Endothelial cell of umbilical vein (primary cell): ENCODE data around the gene FBN2. TPM values are rescaled to one million over a fixed set of nuclear protein-coding genes. Genes with fewer than 3 reads are reported as not detected.

Experiments
- BruUV-seq: library from RNA; stranded (reverse); fragments of 400-500 nt; replicated peaks from 2 replicates; lab custom pipeline; 2021; lab: Mats Ljungman, UMichigan
- CTCF ChIA-PET: fragments of 300-600, 350-600 bp; sonication (Branson Sonifier 250); formaldehyde crosslinking; loops from one replicate; lab custom pipeline; 2021; ENCODE audit warnings: antibody characterized with exemption, inconsistent platforms; lab: Charles Lee
- POLR2A ChIA-PET: fragments of 300-600, 350-600 bp; sonication (Branson Sonifier 250); formaldehyde crosslinking; loops from one replicate; lab custom pipeline; 2021; ENCODE audit warnings: antibody characterized with exemption, inconsistent platforms; lab: Charles Lee
- DNase-seq: peaks from one replicate; pipeline ENCODE4 v3.0.0-alpha.2; 2011; ENCODE audit warnings: low read depth, low spot score
- FAIRE-seq: peaks from 2 replicates; lab custom pipeline; 2011; peaks lifted over from hg19 to GRCh38; lab: Jason Lieb, UNC
- H2AFZ ChIP-seq: 2 replicates; pipeline ENCODE4 v1.6.0; 2012; ENCODE audit warnings: low read depth, low read length, control low read depth, inconsistent platforms
- H3K27ac ChIP-seq: 2 replicates; pipeline ENCODE4 v1.5.1; 2011; ENCODE audit warnings: low read depth, mild to moderate bottlenecking, control low read depth, low read length, moderate library complexity; ENCODE audit not compliant: insufficient read depth
- H3K27me3 ChIP-seq, 2 experiments: 2 replicates each; pipeline versions ENCODE4 v1.6.0 to v1.6.1; 2011; ENCODE audit warnings: low read length in 2 of 2, mixed read lengths in 1 of 2; ENCODE audit not compliant: control insufficient read depth in 2 of 2, insufficient read depth in 2 of 2
- H3K36me3 ChIP-seq, 2 experiments: 2 replicates in 1 of 2; 3 replicates in 1 of 2; pipeline ENCODE4 v1.5.1; 2011; ENCODE audit warnings: low read length in 2 of 2, mild to moderate bottlenecking in 1 of 2, moderate library complexity in 1 of 2; ENCODE audit not compliant: control insufficient read depth in 2 of 2, insufficient read depth in 2 of 2; ENCODE audit errors: extremely low read depth in 1 of 2
- H3K4me1 ChIP-seq: 3 replicates; pipeline ENCODE4 v1.5.1; 2011; ENCODE audit warnings: mild to moderate bottlenecking, low read length; ENCODE audit not compliant: control insufficient read depth, insufficient read depth; ENCODE audit errors: extremely low read depth
- H3K4me2 ChIP-seq: 2 replicates; pipeline ENCODE4 v1.6.1; 2011; ENCODE audit warnings: low read length, control low read depth, mixed read lengths; ENCODE audit not compliant: insufficient read depth
- H3K4me3 ChIP-seq, 3 experiments: fragments of 200-600 bp in 1 of 3; sonication (generic), shearing (Covaris generic) in 1 of 3; replicated peaks in 1 of 3; 2 replicates each; pipeline ENCODE4 v1.5.1; 2011 to 2016; ENCODE audit warnings: control low read depth in 3 of 3, low read length in 3 of 3, mild to moderate bottlenecking in 2 of 3, inconsistent platforms in 1 of 3, low read depth in 1 of 3, moderate library complexity in 1 of 3; ENCODE audit not compliant: insufficient read depth in 1 of 3
- H3K79me2 ChIP-seq: 2 replicates; pipeline ENCODE4 v1.6.0; 2012; ENCODE audit warnings: low read length, inconsistent platforms; ENCODE audit not compliant: control insufficient read depth, insufficient read depth
- H3K9ac ChIP-seq: replicated peaks from 2 replicates; pipeline ENCODE3; 2011; ENCODE audit warnings: low read length, control low read depth; ENCODE audit not compliant: insufficient read depth; ENCODE audit errors: extremely low read depth
- H3K9me1 ChIP-seq: replicated peaks from 3 replicates; pipeline ENCODE4 v1.6.0; 2011; ENCODE audit warnings: mild to moderate bottlenecking, low read length; ENCODE audit not compliant: control insufficient read depth, insufficient read depth; ENCODE audit errors: extremely low read depth
- H3K9me3 ChIP-seq: replicated peaks from 2 replicates; pipeline ENCODE4 v1.5.1; 2012; ENCODE audit warnings: low read length, inconsistent platforms; ENCODE audit not compliant: control insufficient read depth, insufficient read depth
- H4K20me1 ChIP-seq: replicated peaks from 2 replicates; pipeline ENCODE3; 2011; ENCODE audit warnings: mild to moderate bottlenecking, low read length; ENCODE audit not compliant: control insufficient read depth, insufficient read depth; ENCODE audit errors: extremely low read depth
- EZH2 ChIP-seq: IDR thresholded peaks from 2 replicates; pipeline ENCODE4 v1.6.1; 2012; ENCODE audit warnings: borderline replicate concordance, low read depth, mild to moderate bottlenecking, moderate library complexity, low read length, inconsistent platforms; ENCODE audit not compliant: severe bottlenecking
- FOS ChIP-seq: IDR thresholded peaks from 2 replicates; pipeline ENCODE4 v1.6.1; 2011; ENCODE audit warnings: mild to moderate bottlenecking, low read length, moderate library complexity, borderline replicate concordance; ENCODE audit not compliant: insufficient read depth
- GATA2 ChIP-seq: IDR thresholded peaks from 2 replicates; pipeline ENCODE4 v1.7.0; 2011; ENCODE audit warnings: low read depth, mild to moderate bottlenecking, moderate library complexity, mixed read lengths, low read length; ENCODE audit not compliant: insufficient read length, insufficient read depth
- JUN ChIP-seq: IDR thresholded peaks from 2 replicates; pipeline ENCODE4 v1.6.1; 2011; ENCODE audit warnings: borderline replicate concordance, low read depth; ENCODE audit not compliant: insufficient read length, insufficient read depth
- POLR2A ChIP-seq: IDR thresholded peaks from 2 replicates; pipeline ENCODE4 v1.6.1; 2012; ENCODE audit warnings: low read depth, mild to moderate bottlenecking, control low read depth, low read length
- POLR2AphosphoS5 ChIP-seq: IDR thresholded peaks from 2 replicates; pipeline ENCODE4 v1.6.1; 2012; ENCODE audit warnings: low read depth, mild to moderate bottlenecking, control low read depth, low read length, moderate library complexity; ENCODE audit not compliant: insufficient read depth
- dilution Hi-C: fragments of 300-500 bp; cut with MboI; formaldehyde crosslinking; loops from one replicate; pipeline ENCODE4 v1.15.0; 2019; ENCODE audit warnings: low sequenced_read_pairs; ENCODE audit not compliant: extremely low pct_ligation_motif_present
- intact Hi-C: fragments of 100-400 bp; cut with micrococcal nuclease; formaldehyde crosslinking; loops from one replicate; pipeline ENCODE4 v1.10.0; 2022
- polyA plus RNA-seq, 4 experiments: library from polyadenylated mRNA; depleted of rRNA in 3 of 4; stranded (reverse) in 3 of 4; unstranded in 1 of 4; fragments of >200 nt; gene quantifications; 2 replicates each; pipeline versions ENCODE4 v1.2.1 to v1.2.3, GENCODE V29; 2011 to 2012; ENCODE audit warnings: missing spikeins in 1 of 4
- total RNA-seq: library from RNA; stranded (reverse); gene quantifications from 2 replicates; pipeline ENCODE4 v1.2.3, GENCODE V29; 2021
- TF ChIP-seq, protein P1 (sequence below), 2 donors: IDR thresholded peaks; 1 replicate in 1 of 2; 2 replicates in 1 of 2; pipeline ENCODE4 v1.5.1; 2011; ENCODE audit warnings: low read length in 2 of 2, mild to moderate bottlenecking in 2 of 2, moderate library complexity in 2 of 2, control low read depth in 1 of 2, inconsistent platforms in 1 of 2, low read depth in 1 of 2; ENCODE audit not compliant: insufficient read depth in 1 of 2; ENCODE audit errors: extremely low read depth in 1 of 2

FBN2 gene
- total and polyA plus RNA-seq, 2 donors (not counting 3 experiments of a cell fraction or from before 2014, with no cell fraction given): 21.8 to 57.4 TPM

DNA sequence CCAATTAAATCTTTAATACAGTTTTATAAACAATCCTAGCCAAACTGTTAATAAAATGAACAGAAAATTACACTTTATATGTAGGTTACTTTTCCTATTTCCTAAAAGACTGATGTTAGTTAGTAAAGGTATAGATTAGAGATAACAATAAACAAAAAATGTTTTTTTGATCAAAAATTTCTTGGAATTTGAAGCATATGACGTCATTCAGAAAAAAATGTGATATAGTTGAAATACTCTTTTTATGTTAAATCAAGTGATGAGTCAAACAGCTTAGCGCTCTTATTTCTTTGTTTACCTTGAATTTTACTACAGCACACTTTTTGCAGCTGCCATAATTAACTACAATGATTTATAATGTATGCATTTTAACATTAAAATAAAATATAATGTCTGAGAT is 258.7 kb downstream of the FBN2 start:
- no peak overlapping the region for H3K4me2 ChIP-seq
- H3K27me3 ChIP-seq: no peaks in the 10 kb centered on the region
- ChIA-PET CTCF (interaction anchor here (0.7 to 1.2 kb wide), 2 partner anchors 22 to 219 kb away, joined by 3 read pairs; no protein-coding TSS in a partner anchor), POLR2A (no interaction called here)
- no peak overlapping the region for H3K4me3 ChIP-seq
- H4K20me1 ChIP-seq: no peaks in the 10 kb centered on the region
- BruUV-seq: no TSS peak
- DNase-seq (no peak), FAIRE-seq (no peak)
- no peaks in the 10 kb centered on the region for H3K4me1 ChIP-seq
- H3K36me3 ChIP-seq: no peaks in the 10 kb centered on the region
- H2AFZ ChIP-seq: no peak overlapping the region
- intact Hi-C loops: no loop called here
- TF ChIP-seq, protein P1, sequence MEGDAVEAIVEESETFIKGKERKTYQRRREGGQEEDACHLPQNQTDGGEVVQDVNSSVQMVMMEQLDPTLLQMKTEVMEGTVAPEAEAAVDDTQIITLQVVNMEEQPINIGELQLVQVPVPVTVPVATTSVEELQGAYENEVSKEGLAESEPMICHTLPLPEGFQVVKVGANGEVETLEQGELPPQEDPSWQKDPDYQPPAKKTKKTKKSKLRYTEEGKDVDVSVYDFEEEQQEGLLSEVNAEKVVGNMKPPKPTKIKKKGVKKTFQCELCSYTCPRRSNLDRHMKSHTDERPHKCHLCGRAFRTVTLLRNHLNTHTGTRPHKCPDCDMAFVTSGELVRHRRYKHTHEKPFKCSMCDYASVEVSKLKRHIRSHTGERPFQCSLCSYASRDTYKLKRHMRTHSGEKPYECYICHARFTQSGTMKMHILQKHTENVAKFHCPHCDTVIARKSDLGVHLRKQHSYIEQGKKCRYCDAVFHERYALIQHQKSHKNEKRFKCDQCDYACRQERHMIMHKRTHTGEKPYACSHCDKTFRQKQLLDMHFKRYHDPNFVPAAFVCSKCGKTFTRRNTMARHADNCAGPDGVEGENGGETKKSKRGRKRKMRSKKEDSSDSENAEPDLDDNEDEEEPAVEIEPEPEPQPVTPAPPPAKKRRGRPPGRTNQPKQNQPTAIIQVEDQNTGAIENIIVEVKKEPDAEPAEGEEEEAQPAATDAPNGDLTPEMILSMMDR (IDR thresholded peaks at IDR 0.05; ENCODE audit: extremely low read depth in 1 of 2, insufficient read depth in 1 of 2, low read depth in 1 of 2, low read length in 2 of 2): no peak
- TF ChIP-seq EZH2 (no peak), POLR2A (no peak), FOS (no peak), JUN (no peak), POLR2AphosphoS5 (no peak), GATA2 (no peak)
- H3K27ac ChIP-seq: no peak overlapping the region
- no peaks in the 10 kb centered on the region for H3K9me1 ChIP-seq
- H3K79me2 ChIP-seq: no peaks in the 10 kb centered on the region
- dilution Hi-C loops: no loop called here
- H3K9ac ChIP-seq: no peak overlapping the region
- H3K9me3 ChIP-seq: no peaks in the 10 kb centered on the region
